ENCODE results near the gene RAPGEF3. TPM values are rescaled to one million over a fixed set of nuclear protein-coding genes. Genes with fewer than 3 reads are reported as not detected.
A peak's percentile ranks its signal among the peaks of the same experiment; 100 is the strongest.

The RAPGEF3 gene
- total and polyA plus RNA-seq, 9 of the 15 experiments (the other 6 are each of a cell fraction or from before 2014, with no cell fraction given), result 0.03 to 0.78 (median 0.37) TPM; not detected in 1

- TF ChIP-seq REST (IDR thresholded peaks at IDR 0.05; ENCODE audit: borderline replicate concordance) (no peak; the same call in 1 of the 2 replicates), REST (CRISPR knock-in tag; IDR thresholded peaks at IDR 0.05; ENCODE audit: low read depth) (0 out of 2 replicates have a peak, but pooled peaks have one; percentile 50), ZNF584 (CRISPR knock-in tag; IDR thresholded peaks at IDR 0.05; ENCODE audit: low read depth) (no peak), TAF7 (tag; IDR thresholded peaks at IDR 0.05) (no peak), RUNX1 (IDR thresholded peaks at IDR 0.05; ENCODE audit: low read depth) (no peak), KDM2B (CRISPR knock-in tag; IDR thresholded peaks at IDR 0.05) (no peak; the same call in 1 of the 2 replicates), CREB3 (tag; conservative IDR thresholded peaks at IDR 0.05; ENCODE audit: low read depth) (no peak), U2AF1 (optimal IDR thresholded peaks at IDR 0.05; ENCODE audit: low read depth, low read length) (peak; percentile 56), SRSF1 (IDR thresholded peaks at IDR 0.05; ENCODE audit: low read depth, low read length) (no peak), ZNF561 (CRISPR knock-in tag; conservative IDR thresholded peaks at IDR 0.05) (no peak), ZBTB26 (CRISPR knock-in tag; IDR thresholded peaks at IDR 0.05) (no peak), ZHX1 (conservative IDR thresholded peaks at IDR 0.05; ENCODE audit: low read length) (no peak)
These were observed 14.6 kb upstream of the RAPGEF3 start, which contains the start of gene SLC48A1 (continued) for GRCh38 chr12:47773062-47773857.
